ENCODE data around the gene RAB10.
"Not testable (repeated sequence)": the region's sequence is repeated elsewhere in the genome, so short reads cannot be mapped to it uniquely, and the experiment has no call there.

Gene RAB10

GRCh38 chr2:26016706-26017045 lies 17.2 kb upstream of the RAB10 start:
- DNase-seq: not testable (repeated sequence)

GRCh38 chr2:26017464-26018183 lies 16.3 kb upstream of the RAB10 start:
- DNase-seq: no peak

GRCh38 chr2:26018184-26019055 lies 15.5 kb upstream of the RAB10 start:
- peak; percentile 92 for DNase-seq

- no peak for DNase-seq
These were observed 13.6 kb upstream of the RAB10 start for GRCh38 chr2:26020231-26020640.

GRCh38 chr2:26024260-26024659 lies 9.6 kb upstream of the RAB10 start:
- no peak for DNase-seq

- DNase-seq: no peak
These were observed 8.4 kb upstream of the RAB10 start for GRCh38 chr2:26025509-26025908.

GRCh38 chr2:26028083-26028482 lies 5.8 kb upstream of the RAB10 start:
- not testable (repeated sequence) for DNase-seq

- DNase-seq: not testable (repeated sequence)
These were observed 1.2 kb upstream of the RAB10 start for GRCh38 chr2:26032586-26033269.

GRCh38 chr2:26033270-26033817 lies 540 bp upstream of the RAB10 start:
- DNase-seq: peak; percentile 90

GRCh38 chr2:26034637-26034992 lies 731 bp downstream of the RAB10 start:
- peak; percentile 66 for DNase-seq

GRCh38 chr2:26035090-26035743 lies 1.3 kb downstream of the RAB10 start:
- no peak for DNase-seq

GRCh38 chr2:26039603-26040323 lies 5.9 kb downstream of the RAB10 start:
- DNase-seq: no peak

GRCh38 chr2:26043109-26043508 lies 9.2 kb downstream of the RAB10 start:
- no peak for DNase-seq

- DNase-seq: no peak
These were observed 10.2 kb downstream of the RAB10 start for GRCh38 chr2:26043862-26044696.

- DNase-seq: no peak
These were observed 14.9 kb downstream of the RAB10 start for GRCh38 chr2:26048791-26049190.

GRCh38 chr2:26049641-26050040 lies 15.8 kb downstream of the RAB10 start:
- no peak for DNase-seq

GRCh38 chr2:26052740-26053139 lies 18.9 kb downstream of the RAB10 start:
- no peak for DNase-seq

GRCh38 chr2:26054598-26055348 lies 20.9 kb downstream of the RAB10 start:
- no peak for DNase-seq

- no peak for DNase-seq
These were observed 24.5 kb downstream of the RAB10 start for GRCh38 chr2:26058390-26058789.

GRCh38 chr2:26059542-26059941 lies 25.7 kb downstream of the RAB10 start:
- DNase-seq: no peak

- no peak for DNase-seq
These were observed 27.7 kb downstream of the RAB10 start for GRCh38 chr2:26061539-26061938.
